GM18909 (cell line): ENCODE results near the gene PREP.

Experiments used
- ATAC-seq: cut with Tn5 transposase; IDR thresholded peaks from one replicate; pipeline ENCODE4 v1.9.1; 2021; ENCODE audit warnings: mild to moderate bottlenecking; ENCODE audit not compliant: unreplicated experiment, poor library complexity

The PREP gene

GRCh38 chr6:105317607-105318533, 85.0 kb downstream of the PREP start:
- no peak for ATAC-seq

- ATAC-seq = no peak
Measured at GRCh38 chr6:105313211-105313610, 89.7 kb downstream of the PREP start.

GRCh38 chr6:105310947-105311346, 91.9 kb downstream of the PREP start:
- no peak for ATAC-seq

- ATAC-seq = no peak
Measured at GRCh38 chr6:105310371-105310770, 92.5 kb downstream of the PREP start.

- ATAC-seq = no peak
Measured at GRCh38 chr6:105308840-105309239, 94.0 kb downstream of the PREP start.

GRCh38 chr6:105305521-105305920, 97.4 kb downstream of the PREP start:
- no peak for ATAC-seq

GRCh38 chr6:105304825-105305224, 98.1 kb downstream of the PREP start:
- no peak for ATAC-seq

- ATAC-seq = no peak
Measured at GRCh38 chr6:105304366-105304765, 98.5 kb downstream of the PREP start.

- ATAC-seq = no peak
Measured at GRCh38 chr6:105302617-105303128, 100.2 kb downstream of the PREP start.

GRCh38 chr6:105301756-105302616, 100.9 kb downstream of the PREP start:
- no peak for ATAC-seq

GRCh38 chr6:105301072-105301503, 101.8 kb downstream of the PREP start:
- ATAC-seq = no peak

GRCh38 chr6:105300090-105300489, 102.8 kb downstream of the PREP start:
- no peak for ATAC-seq

GRCh38 chr6:105294129-105294528, 108.8 kb downstream of the PREP start:
- ATAC-seq = no peak

- no peak for ATAC-seq
Measured at GRCh38 chr6:105292689-105293339, 110.1 kb downstream of the PREP start.

- no peak for ATAC-seq
Measured at GRCh38 chr6:105291525-105291924, 111.4 kb downstream of the PREP start.

- no peak for ATAC-seq
Measured at GRCh38 chr6:105282631-105283585, 120.0 kb downstream of the PREP start.

GRCh38 chr6:105280033-105280432, 122.8 kb downstream of the PREP start:
- ATAC-seq = no peak

GRCh38 chr6:105279463-105279862, 123.4 kb downstream of the PREP start:
- ATAC-seq = no peak

GRCh38 chr6:105278813-105279212, 124.1 kb downstream of the PREP start:
- ATAC-seq = no peak
